ENCODE data around the gene TRIO.
A peak's percentile ranks its signal among the peaks of the same experiment; 100 is the strongest.
"Not testable (repeated sequence)": the region's sequence is repeated elsewhere in the genome, so short reads cannot be mapped to it uniquely, and the experiment has no call there.

Gene TRIO

DNA sequence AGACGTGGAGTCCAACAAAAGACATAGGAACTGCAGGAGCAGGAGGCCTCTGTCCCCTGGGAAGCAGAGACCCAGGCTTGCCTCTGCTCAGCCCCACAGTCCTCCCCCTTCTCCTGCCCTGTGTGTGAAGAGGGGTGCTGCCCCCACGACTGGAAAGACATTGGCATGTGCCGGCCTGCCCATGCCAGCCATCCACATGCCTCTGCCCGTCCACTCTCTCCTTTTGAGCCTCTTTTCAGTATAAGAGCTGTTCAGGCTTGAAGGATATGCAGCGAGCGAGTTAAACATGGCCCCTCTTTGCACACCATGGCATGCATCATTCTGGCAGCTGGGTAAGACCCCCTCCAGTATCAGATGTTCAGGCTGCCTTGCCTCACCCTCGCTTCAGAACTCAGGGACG lies 278.7 kb downstream of the TRIO start:
- DNase-seq: no peak

DNA sequence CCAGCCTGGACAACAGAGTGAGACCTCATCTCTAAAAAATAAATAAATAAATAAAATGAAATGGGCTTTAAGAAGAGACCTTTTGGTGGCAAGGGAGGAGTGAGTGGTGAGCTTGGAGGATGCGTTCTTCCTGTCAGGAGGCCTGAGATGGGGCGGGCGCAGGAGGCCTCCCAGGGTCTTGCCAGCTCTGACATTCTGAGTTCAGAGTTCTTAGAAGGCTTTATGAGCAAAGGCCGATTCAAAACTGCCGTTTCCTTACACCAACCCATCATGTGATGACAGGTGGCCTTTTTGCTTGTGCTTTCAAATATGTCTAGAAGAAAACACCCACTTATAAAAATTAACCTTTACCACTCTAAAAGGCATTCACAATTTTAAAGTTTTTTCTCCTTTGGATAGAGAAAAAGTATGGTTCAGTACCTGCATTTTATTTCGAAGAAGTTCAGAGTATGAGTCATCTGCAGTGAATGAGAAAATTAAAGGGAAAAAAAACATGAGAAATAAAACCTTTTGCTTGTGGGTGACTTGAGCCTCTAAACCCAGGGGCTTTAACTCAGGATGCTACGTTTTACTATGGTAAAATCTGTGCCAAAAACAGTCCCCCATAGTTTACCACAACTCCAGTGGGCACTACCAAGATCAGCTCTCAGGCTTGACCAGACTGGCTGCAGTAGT lies 281.0 kb downstream of the TRIO start:
- no peak for DNase-seq

DNA sequence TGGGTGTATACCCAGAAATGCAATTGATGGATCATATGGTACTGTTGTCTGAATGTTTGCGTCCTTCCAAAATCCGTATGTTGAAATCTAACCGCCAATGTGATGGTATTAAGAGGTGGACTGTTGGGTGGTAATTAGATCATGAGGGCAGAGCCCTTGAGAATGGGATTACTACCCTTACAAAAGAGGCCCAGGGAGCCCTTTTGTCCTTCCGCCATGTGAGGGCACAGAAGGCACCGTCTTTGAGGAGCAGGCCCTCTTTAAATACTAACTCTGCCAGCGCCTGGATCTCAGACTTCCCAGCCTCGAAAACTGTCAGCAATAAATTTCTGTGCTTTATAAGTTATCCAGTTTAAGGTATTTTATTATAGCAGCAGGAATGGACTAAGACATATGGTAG lies 282.4 kb downstream of the TRIO start:
- DNase-seq: no peak

DNA sequence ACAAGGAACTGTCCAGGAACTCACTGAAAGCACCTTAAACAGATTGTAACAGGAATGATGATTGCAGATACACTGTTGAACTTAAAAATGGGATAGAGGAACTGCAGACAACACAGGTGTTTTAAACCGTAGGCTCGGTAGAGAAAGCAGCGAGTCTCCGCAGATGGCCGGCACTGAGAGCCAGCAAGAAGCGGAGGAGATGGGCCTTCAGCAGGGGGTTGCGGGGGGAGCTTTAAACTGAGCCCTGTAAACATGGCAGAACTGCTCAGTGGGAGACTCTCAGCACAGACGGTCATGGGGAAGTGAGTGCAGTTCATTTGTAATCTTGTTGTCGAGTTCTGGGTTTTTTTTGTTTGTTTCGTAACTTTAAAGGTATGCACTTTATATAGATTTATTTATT lies 283.4 kb downstream of the TRIO start:
- DNase-seq: no peak

DNA sequence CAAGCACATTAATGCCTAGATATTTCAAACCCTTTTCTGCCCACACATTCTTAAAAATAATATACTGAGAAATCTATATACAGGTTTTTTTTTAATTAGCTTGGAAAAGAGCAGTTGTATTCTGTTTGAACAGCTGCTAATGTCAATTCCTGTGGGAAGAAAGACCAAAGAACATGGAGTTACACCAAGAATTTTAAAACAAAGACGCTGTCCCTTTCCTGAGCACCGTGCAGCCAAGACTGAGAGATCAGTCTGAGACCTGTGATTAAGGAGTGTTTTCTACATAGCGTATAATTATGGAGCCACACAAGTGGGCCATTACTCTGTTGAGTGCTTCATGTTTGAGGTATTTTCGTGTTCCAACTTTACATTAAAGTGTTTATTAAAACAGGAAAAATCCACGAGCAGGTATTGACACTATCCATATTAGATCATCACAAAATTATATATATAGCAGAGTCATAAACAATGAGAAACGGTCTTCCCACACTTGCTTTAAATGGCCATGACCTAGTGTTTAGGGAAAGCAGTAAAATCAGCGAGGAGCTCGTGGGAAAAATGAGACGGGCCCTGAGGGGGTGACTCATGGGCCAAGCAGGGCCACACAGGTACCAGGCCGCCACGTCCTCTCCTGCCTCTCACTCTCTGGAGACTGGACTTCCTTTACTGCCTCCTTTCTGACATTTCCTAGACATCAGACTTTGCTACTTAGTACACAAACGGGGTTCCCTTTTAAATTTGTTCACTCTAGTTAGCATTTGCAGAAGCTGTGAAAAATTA lies 285.4 kb downstream of the TRIO start:
- peak; percentile 44 to 91 for DNase-seq

DNA sequence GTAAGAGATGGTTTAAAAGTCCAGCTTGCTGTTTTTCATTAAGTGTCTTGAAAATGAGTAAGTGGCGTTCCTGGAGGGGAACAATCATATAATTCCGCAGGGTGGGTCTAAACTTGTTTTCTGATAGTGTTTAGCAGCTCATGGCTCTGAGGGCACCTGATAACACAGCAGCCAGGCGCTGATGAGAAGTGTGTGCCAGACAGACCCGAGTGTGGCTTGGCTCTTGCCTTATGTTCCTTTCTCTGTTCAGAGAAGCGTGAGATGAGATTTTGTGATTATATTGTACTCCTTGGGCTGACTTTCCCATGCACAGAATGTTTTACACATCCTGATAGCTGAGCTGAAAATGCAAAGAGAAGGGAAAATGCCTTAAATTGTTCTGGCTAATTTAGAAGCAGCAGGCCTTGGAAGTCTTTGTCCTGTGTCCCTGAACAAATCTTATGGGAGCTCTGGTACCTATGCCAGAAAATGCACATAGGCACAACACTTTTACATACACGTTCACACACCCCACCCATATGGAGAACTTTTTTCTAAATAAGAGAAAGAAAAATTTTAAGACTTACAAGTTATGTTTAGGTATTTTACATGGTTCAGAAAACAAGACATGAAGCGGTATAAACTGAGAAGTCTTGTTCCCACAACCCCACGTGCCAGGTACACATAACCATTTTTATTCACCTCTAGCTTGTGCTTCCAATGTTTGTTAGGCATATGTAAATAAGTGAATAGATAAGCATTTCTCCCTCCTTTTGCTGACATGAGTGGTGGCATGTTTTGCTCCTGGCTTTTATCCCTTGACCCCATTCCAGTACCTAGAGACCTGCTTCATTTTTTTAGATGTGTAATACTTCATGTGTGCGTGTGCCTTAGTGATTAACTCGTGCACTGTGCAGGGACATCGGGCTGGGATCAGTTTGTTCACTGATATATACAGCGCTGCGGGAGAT lies 286.2 kb downstream of the TRIO start:
- peak in 1 of 2 experiments; percentile 50 for DNase-seq

DNA sequence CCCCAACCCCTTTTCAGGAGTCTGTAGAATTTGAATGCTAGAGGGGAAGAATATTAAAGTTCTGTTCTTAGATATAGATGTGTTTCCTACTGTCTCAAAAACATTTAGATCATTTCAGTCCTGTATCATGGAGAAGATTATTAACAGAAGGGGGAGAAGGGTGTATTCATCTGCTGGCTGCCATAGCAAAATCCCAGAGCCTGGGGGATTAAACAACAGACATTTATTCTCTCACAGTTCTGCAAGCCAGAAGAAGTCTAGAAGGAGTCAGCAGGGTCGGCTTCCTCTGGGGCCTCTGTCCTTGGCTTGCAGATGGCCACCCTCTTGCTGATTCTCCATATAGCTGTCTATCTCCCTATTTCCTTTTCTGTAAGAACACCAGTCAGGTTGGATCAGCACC lies 288.4 kb downstream of the TRIO start:
- DNase-seq: no peak

DNA sequence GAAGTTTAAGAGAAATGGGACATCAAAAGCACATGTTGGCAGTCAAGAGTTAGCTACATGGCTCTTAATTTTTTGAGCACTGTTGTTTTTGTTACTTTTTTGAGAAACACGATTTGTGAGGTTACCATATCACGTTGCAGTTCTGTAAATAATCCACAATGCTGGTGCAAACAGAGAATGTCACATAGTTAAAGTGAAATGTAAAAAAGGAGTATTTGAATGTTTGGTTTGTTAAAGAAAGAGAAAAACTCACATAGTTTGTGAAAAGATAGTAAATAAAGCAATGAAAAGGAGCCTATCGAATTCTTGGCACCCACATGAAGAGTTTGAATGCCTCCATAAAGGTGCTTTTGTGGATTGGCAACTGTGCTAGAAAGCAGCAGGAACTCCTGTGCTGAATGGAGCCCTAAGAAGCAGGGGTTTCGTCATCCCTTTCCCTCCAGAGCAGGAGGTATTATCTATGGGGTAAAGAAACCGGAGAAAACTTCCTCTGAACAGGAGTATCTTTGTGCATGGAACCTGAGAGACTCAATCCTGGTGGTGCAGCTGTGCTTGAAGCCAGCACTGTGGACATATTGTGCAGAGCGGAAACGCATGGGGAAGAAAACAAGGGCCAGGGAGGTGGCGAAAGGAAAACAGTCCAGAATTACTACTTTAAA lies 289.9 kb downstream of the TRIO start:
- DNase-seq: peak; percentile 28 to 74

DNA sequence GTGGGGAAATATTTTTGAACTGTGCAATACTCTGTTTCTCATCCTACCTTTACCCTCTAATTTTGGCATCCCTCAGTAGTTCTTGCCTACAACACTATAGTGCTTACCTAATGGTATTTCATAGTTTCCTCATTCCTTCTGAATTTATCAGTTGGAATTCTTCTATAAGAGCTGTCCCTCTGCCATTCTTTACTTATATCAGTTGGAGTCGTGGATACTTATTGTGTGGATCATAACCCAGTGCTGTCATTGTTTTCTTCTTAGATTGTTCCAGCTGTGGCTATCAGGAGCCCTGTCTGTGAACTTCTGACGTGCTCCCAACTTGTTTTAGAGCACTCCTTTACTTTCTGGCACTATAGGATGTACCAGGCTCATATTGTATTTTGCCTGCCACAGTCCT lies 292.3 kb downstream of the TRIO start:
- no peak for DNase-seq

DNA sequence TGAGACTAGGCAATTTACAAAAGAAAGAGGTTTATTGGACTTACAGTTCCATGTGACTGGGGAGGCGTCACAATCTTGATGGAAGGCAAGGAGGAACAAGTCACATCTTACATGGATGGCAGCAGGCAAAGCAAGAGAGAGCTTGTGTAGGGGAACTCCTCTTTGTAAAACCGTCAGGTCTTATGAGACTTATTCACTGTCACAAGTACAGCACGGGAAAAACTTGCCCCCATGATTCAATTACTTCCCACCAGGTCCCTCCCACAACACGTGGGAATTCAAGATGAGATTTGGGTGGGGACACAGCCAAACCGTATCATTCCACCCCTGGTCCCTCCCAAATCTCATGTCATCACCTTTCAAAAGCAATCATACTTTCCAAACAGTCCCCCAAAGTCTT lies 293.0 kb downstream of the TRIO start:
- not testable (repeated sequence) for DNase-seq

DNA sequence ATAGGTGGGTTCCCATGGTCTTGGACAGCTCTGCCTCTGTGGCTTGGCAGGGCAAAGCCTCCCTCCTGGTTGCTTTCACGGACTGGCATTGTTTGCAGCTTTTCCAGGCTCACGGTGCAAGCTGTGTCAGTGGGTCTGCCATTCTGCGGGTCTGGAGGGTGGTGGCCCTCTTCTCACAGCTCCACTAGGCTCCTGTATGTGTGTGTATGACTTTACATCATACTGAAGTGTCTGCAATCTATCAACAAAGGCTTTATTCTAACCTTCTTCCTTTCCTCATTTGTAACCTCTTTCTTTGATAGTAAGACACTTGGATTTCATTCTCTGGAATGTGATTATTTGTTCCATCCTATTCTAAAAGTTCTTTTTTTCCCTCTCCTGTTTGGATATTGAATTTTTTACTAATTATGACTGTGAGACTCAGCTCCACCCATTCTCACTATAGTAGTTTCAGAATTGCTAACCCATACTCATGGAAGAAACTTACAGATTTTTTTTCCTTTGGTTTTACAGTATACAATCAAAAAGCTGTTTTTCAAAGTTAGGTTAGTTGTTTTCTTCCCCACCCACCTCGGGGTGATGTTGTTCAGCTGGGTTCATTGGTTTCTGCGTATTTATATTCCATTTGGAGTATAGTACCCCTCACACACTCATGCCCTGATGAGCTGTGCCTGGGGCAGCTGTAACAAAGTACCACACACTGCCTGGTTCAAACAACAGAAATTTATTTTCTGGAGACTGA lies 293.8 kb downstream of the TRIO start:
- DNase-seq: no peak

DNA sequence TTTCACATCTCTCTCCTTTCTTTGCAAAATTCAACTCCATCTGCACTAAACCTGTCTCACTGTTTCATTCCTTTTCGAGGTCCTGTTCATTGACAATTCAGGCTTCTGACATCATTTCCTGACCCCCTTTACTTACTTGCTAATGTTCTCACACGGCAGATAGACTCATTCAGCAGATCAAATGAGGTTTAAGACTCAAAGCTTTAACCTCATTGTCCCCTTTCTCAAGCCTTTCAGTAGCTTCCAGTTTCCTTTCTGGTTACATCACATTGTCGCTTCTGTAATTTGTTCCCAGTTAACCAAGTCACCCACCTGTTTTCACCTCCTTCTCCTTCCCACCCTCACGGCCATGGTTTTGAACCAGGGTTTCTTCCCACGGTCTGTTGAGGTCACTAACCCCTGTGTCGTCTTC lies 295.1 kb downstream of the TRIO start:
- no peak for DNase-seq

DNA sequence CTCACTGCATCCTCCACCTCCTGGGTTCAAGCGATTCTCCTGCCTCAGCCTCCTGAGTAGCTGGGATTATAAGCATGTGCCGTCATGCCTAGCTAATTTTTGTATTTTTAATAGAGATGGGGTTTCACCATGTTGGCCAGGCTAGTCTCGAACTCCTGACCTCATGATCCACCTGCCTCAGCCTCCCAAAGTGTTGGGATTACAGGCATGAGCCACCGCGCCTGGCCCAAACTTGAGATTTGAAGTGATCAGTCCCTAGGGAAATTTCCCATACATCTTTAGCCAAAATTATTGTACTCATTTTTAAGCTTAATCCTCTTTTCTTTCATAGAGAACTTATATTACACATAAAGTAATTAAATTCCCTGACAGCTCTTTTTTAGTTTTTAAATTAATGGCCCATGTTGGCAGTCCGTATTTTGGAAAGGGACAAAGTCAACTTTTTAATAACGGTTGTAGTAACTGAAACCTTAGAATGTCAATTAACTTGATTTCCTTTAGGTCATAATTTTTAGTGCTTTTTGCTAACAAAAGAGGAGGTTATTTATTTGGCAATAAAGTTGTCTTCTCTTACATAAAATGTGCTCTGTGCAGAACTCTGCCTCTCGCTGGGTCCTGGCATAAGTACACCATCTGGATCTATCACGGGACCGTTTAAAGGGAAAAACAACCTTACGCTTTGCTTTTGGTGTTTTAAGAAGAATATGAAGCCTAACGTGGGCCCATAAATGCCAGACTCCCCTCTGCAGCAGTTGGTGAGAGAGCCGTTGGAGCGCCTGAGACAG lies 296.1 kb downstream of the TRIO start:
- DNase-seq: peak; percentile 90 to 97

DNA sequence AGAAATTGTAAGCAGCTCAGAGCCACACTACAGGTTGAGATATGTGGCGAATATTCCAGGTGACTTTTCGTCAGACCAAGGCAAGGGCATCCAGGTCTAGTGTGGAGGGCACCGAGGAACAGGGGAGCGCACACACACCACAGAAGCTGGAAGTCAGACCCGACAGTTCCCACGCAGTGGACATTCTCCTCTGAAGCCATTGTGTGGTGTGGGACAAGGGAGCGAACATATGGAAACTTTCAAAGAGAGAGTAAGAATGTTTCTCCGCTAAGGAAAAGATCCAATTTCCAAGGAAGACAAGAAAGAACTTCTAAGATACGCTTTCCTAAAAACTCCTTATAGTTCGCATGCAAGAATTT lies 297.1 kb downstream of the TRIO start:
- DNase-seq: no peak

DNA sequence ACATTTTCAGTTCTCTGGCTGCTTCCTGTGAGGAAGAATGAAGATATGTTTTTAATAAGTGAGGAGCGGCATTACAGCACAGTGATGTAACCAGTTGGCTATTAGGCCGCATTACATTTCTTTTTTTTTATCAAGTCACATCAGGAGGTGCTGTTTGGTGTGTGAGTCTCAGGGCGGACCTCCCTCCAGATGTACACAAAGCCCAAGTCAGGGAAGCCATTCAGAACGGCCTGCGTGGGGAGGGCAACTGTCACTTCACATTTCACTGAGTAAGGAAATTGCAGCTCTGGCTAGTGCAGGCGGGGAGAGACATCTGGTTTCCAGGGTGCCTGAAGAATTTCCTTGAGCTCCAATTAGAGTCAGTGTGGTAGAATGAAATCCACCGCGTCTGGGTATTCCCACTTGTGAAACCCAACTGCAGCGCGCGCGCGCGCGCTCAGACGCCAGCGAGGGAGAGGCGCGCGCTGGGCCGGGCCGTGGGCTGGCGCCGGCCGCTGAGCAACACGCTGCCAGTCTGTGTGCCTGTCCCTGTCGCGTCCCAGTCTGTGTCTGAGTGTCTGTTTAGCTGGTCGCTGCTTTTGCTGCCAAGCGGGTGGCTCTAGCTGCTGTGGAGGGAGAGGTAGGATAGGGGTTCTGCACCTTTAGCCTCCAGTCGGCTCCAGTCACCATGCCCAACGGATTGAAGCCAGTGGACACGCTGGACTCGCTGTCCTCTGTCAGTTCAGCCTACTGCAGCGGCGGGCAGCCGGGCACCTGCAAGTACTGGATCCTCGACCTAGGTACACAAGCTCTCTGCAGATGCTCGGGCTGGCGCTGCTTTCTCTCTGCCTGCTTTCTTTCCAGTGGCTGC lies 297.7 kb downstream of the TRIO start:
- peak in 1 of 2 experiments; percentile 69 for DNase-seq

DNA sequence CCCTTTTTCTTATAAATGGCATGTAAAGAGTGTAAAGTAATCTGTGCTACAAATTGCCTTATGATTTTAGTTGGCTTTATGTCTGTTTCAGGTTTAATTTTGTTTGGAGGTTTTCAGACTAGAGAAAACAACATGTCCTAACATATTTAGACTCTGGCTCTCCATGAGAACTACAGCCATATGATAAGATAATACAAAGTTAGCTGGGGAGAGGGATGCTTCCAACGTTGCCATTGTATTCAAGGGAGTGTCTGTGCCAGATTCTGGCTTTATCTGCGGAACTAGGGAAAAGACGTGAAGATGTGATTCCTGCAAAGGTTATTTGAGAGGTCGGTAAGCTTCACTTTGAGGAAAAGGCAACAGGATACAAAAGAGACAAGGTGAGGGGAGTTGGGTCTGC lies 298.5 kb downstream of the TRIO start:
- no peak for DNase-seq

DNA sequence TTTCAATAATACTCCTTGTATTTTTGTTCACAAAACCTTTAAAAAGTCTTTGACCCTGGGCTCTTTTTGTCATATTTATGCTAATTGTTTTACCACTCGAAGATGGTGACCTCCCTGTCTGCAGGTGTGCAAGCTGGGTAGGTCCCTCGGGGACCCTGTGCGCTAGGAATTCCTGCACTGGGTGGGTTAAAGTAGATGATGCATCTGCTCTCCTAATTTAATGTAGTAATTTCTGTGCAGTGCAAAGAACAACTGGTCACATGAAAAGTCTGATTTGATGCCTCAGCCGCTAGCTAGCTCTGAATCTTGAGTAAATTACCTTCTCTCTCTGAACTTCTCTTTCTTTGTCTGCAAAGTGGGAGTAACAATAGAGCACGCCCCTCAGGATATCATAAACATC lies 299.4 kb downstream of the TRIO start:
- DNase-seq: no peak

DNA sequence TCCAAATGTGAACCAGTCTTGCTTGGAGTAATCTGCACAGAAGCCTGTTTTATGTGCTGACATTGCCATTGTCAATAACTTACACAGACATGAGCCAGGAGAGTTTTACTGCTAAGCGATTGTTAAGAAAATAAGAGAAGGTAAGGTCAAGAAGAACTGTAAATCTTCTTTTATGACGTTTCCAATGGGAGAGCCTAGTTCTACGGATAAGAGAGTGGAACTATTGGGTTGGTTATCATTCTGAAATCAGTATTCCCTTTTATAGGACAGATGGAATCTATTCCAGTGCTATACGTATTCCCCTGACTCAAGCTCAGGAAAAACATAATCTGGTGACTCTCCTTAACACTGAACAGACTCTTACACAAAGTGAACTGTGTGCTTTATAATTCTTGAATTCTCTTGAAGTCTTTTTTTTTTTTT lies 300.5 kb downstream of the TRIO start:
- DNase-seq: no peak

DNA sequence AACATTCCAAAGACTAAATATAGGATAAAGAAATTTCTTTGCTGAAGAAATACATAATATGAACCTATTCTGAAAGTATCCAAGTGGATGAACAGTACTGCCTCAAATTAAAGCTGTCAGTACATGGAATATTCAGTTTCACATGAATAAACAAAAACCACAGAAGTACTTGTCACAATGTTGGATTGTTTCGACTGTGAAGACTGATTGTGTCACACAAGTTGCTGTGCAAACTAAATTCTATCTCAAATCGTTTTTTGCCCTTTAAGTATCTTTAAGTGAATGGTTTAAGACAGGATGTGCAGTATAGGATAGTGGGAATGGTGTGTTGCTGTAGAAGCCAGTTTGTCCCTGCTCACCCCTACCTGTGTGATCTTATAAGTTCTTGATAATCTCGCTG lies 301.0 kb downstream of the TRIO start:
- DNase-seq: no peak

DNA sequence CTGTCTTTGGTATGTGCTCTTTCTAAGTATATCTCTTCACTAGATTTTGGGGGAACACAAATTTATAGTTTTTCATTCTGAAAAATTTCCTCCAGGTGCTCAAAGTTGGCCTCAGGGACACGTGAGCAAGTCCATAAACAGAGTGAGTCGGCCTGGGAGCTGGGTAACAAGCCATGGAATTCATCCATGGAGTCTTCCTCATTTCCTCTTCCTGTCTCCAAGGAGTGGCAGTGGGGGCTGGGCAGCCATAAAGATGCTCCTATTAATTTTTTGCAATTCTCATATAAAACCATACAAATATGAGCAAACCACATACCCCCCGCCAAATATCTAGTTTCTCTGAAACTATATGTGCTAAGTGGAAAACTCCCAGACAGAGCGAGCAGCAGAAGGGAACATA lies 301.9 kb downstream of the TRIO start:
- DNase-seq: no peak

Data from NCI-H2081 (cell line).